Activated T-helper 1 cell treated with anti-CD3 and anti-CD28 coated beads, Interleukin-12 subunit alpha, Interleukin-12 subunit beta, Interleukin-2, Interleukin-4 antibody, amounts not matched to agents 30 ng/mL and 10 ng/mL and 1 ng/mL, durations not matched to agents 14 hours and 24 hours and 36 hours (primary cell): ENCODE data around the gene NMRK1. TPM values are rescaled to one million over a fixed set of nuclear protein-coding genes. Genes with fewer than 3 reads are reported as not detected.

ENCODE experiments used
- DNase-seq: peaks from one replicate; pipeline ENCODE4 v3.0.0; 2021; ENCODE audit warnings: low spot score
- H3K27ac Mint-ChIP-seq: one replicate; pipeline ENCODE4 v1.8.0; 2021; ENCODE audit warnings: mild to moderate bottlenecking, mixed read lengths
- H3K27me3 Mint-ChIP-seq: one replicate; pipeline ENCODE4 v1.8.0; 2022; ENCODE audit warnings: mild to moderate bottlenecking, moderate library complexity, mixed read lengths; ENCODE audit not compliant: insufficient read depth
- H3K36me3 Mint-ChIP-seq: one replicate; pipeline ENCODE4 v1.8.0; 2021; ENCODE audit warnings: low read depth, mixed read lengths
- H3K4me1 Mint-ChIP-seq: one replicate; pipeline ENCODE4 v1.8.0; 2021; ENCODE audit warnings: low read depth, mixed read lengths
- H3K4me3 Mint-ChIP-seq: one replicate; pipeline ENCODE4 v1.8.0; 2021; ENCODE audit warnings: mild to moderate bottlenecking, moderate library complexity, mixed read lengths
- H3K9me3 Mint-ChIP-seq: one replicate; pipeline ENCODE4 v1.8.0; 2021; ENCODE audit warnings: mixed read lengths
- intact Hi-C: fragments of 100-400 bp; cut with micrococcal nuclease; formaldehyde crosslinking; loops from one replicate; pipeline ENCODE4 v1.15.1; 2024
- total RNA-seq: library from RNA; stranded (reverse); gene quantifications from 2 replicates; pipeline ENCODE4 v1.2.3, GENCODE V29; 2022

NMRK1 gene
- total RNA-seq, 1 donor from 2014 or later, result 9.2 TPM

- Mint-ChIP-seq H3K27ac (no peak overlapping the region), H3K4me3 (no peak overlapping the region), H3K9me3 (peaks cover 8% of the 10 kb centered on the region), H3K27me3 (no peaks in the 10 kb centered on the region), H3K4me1 (peaks cover 50% of the 10 kb centered on the region), H3K36me3 (peaks cover 37% of the 10 kb centered on the region)
- no peak for DNase-seq
- intact Hi-C loops, result loop anchor here (2.0 to 5.0 kb wide), 2 partner anchors 28 to 36 kb away; partner anchors contain the start of genes NMRK1 and OSTF1
These were observed 28.4 kb upstream of the NMRK1 start for GRCh38 chr9:75116306-75116705.

GRCh38 chr9:75112789-75113188 is 24.8 kb upstream of the NMRK1 start:
- no peak overlapping the region for H3K4me3 Mint-ChIP-seq
- H3K36me3 Mint-ChIP-seq, result peaks cover 20% of the 10 kb centered on the region
- DNase-seq, result no peak
- no peaks in the 10 kb centered on the region for H3K27me3 Mint-ChIP-seq
- peaks cover 53% of the 10 kb centered on the region for H3K4me1 Mint-ChIP-seq
- H3K9me3 Mint-ChIP-seq, result peaks cover 1% of the 10 kb centered on the region
- intact Hi-C loops, result no loop called here
- no peak overlapping the region for H3K27ac Mint-ChIP-seq

DNA sequence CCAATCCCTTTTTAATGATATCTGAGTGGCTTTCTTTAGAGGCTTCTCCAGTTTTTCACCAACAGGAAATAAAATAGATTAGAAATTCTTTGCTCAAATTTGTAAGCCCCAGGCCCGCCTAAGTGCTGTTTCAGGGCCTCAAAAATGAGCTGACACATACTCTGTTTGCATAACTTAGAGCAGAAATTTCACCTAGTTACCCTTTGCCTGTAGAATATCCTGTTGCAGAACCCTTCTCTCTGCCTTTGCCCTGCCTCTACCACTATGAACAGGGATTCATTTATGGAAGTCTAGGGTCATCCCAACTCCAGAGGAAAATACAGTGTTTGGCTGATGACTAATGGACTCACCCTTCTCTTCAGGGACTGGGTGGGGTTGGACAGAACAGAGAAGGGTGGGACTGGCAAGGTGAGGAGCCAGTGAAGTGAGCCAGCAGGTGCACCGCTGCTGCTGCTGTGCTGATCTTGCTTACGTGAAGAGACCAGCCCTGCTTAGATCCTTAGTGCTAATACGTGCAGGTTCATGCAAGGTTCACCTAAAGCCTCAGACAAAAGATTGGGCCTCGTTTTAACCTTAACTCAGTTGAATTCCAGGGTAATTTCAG is 23.2 kb upstream of the NMRK1 start:
- Mint-ChIP-seq H3K9me3 (no peaks in the 10 kb centered on the region), H3K4me3 (no peak overlapping the region), H3K27me3 (no peaks in the 10 kb centered on the region), H3K27ac (no peak overlapping the region), H3K36me3 (peaks cover 13% of the 10 kb centered on the region), H3K4me1 (peaks cover 41% of the 10 kb centered on the region)
- DNase-seq, result no peak
- intact Hi-C loops, result no loop called here

GRCh38 chr9:75109210-75109839 is 21.4 kb upstream of the NMRK1 start:
- no peaks in the 10 kb centered on the region for H3K27me3 Mint-ChIP-seq
- no peak overlapping the region for H3K27ac Mint-ChIP-seq
- peaks cover 57% of the 10 kb centered on the region for H3K4me1 Mint-ChIP-seq
- no peaks in the 10 kb centered on the region for H3K9me3 Mint-ChIP-seq
- no peak for DNase-seq
- H3K36me3 Mint-ChIP-seq, result peaks cover 18% of the 10 kb centered on the region
- intact Hi-C loops, result no loop called here
- no peak overlapping the region for H3K4me3 Mint-ChIP-seq

GRCh38 chr9:75108571-75108970 is 20.6 kb upstream of the NMRK1 start:
- no peak for DNase-seq

DNA sequence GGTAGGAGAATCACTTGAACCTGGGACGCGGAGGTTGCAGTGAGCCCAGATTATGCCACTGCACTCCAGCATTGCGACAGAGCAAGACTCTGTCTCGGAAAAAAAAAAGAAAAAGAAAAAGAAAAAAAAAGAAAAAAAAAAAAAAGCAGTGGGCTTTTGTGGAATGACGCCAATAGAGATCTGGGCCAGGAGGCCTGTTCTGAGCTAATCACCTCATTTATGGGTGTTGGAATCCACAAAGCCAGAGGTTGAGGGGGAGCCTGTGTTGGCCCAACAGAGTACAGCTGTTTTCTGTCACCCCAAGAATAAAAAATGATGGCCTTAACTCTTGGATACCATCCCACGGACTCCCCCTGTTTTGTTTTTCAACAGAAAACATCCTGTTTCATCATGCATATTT is 18.9 kb upstream of the NMRK1 start:
- peaks cover 24% of the 10 kb centered on the region for H3K36me3 Mint-ChIP-seq
- no peaks in the 10 kb centered on the region for H3K9me3 Mint-ChIP-seq
- H3K4me3 Mint-ChIP-seq, result no peak overlapping the region
- no peak overlapping the region for H3K27ac Mint-ChIP-seq
- no peaks in the 10 kb centered on the region for H3K27me3 Mint-ChIP-seq
- no peak for DNase-seq
- peaks cover 46% of the 10 kb centered on the region for H3K4me1 Mint-ChIP-seq
- intact Hi-C loops, result no loop called here

More at GRCh38 chr9:75108571-75108970, 20.6 kb upstream of the NMRK1 start:
- Mint-ChIP-seq H3K27ac (peak overlapping the region; percentile 34), H3K4me3 (no peak overlapping the region), H3K4me1 (peaks cover 51% of the 10 kb centered on the region), H3K9me3 (no peaks in the 10 kb centered on the region), H3K36me3 (peaks cover 18% of the 10 kb centered on the region), H3K27me3 (no peaks in the 10 kb centered on the region)
- intact Hi-C loops, result no loop called here

GRCh38 chr9:75105841-75106240 is 17.9 kb upstream of the NMRK1 start:
- no peak overlapping the region for H3K27ac Mint-ChIP-seq
- peaks cover 42% of the 10 kb centered on the region for H3K4me1 Mint-ChIP-seq
- no peak overlapping the region for H3K4me3 Mint-ChIP-seq
- intact Hi-C loops, result no loop called here
- peaks cover 24% of the 10 kb centered on the region for H3K36me3 Mint-ChIP-seq
- no peaks in the 10 kb centered on the region for H3K27me3 Mint-ChIP-seq
- DNase-seq, result no peak
- H3K9me3 Mint-ChIP-seq, result no peaks in the 10 kb centered on the region

- Mint-ChIP-seq H3K9me3 (no peaks in the 10 kb centered on the region), H3K27me3 (no peaks in the 10 kb centered on the region), H3K4me1 (peaks cover 38% of the 10 kb centered on the region), H3K27ac (peak overlapping the region; percentile 61), H3K4me3 (no peak overlapping the region), H3K36me3 (peaks cover 20% of the 10 kb centered on the region)
- intact Hi-C loops, result no loop called here
- no peak for DNase-seq
These were observed 17.1 kb upstream of the NMRK1 start for GRCh38 chr9:75105019-75105540.

- Mint-ChIP-seq H3K4me1 (peaks cover 34% of the 10 kb centered on the region), H3K27me3 (no peaks in the 10 kb centered on the region), H3K9me3 (no peaks in the 10 kb centered on the region), H3K36me3 (peaks cover 20% of the 10 kb centered on the region), H3K4me3 (no peak overlapping the region), H3K27ac (peak overlapping the region; percentile 61)
- intact Hi-C loops, result no loop called here
- DNase-seq, result no peak
These were observed 16.7 kb upstream of the NMRK1 start for GRCh38 chr9:75104607-75105006.

GRCh38 chr9:75102177-75102790 is 14.3 kb upstream of the NMRK1 start:
- Mint-ChIP-seq H3K27ac (peak overlapping the region; percentile 67), H3K36me3 (peaks cover 19% of the 10 kb centered on the region), H3K27me3 (no peaks in the 10 kb centered on the region), H3K9me3 (no peaks in the 10 kb centered on the region), H3K4me1 (peaks cover 32% of the 10 kb centered on the region), H3K4me3 (no peak overlapping the region)
- no peak for DNase-seq
- intact Hi-C loops, result no loop called here

- Mint-ChIP-seq H3K9me3 (no peaks in the 10 kb centered on the region), H3K4me1 (peaks cover 33% of the 10 kb centered on the region), H3K36me3 (peaks cover 24% of the 10 kb centered on the region), H3K4me3 (no peak overlapping the region), H3K27me3 (no peaks in the 10 kb centered on the region), H3K27ac (peak overlapping the region; percentile 40)
- DNase-seq, result no peak
- intact Hi-C loops, result no loop called here
These were observed 13.1 kb upstream of the NMRK1 start for GRCh38 chr9:75101004-75101588.

- H3K27ac Mint-ChIP-seq, result no peak overlapping the region
- peaks cover 24% of the 10 kb centered on the region for H3K36me3 Mint-ChIP-seq
- H3K4me1 Mint-ChIP-seq, result peaks cover 37% of the 10 kb centered on the region
- H3K4me3 Mint-ChIP-seq, result no peak overlapping the region
- no peaks in the 10 kb centered on the region for H3K27me3 Mint-ChIP-seq
- H3K9me3 Mint-ChIP-seq, result no peaks in the 10 kb centered on the region
- no peak for DNase-seq
- intact Hi-C loops, result no loop called here
These were observed 8.8 kb upstream of the NMRK1 start for GRCh38 chr9:75096796-75097195.

- intact Hi-C loops, result no loop called here
- DNase-seq, result no peak
- Mint-ChIP-seq H3K27me3 (no peaks in the 10 kb centered on the region), H3K36me3 (peaks cover 23% of the 10 kb centered on the region), H3K4me1 (peaks cover 62% of the 10 kb centered on the region), H3K4me3 (no peak overlapping the region), H3K27ac (no peak overlapping the region), H3K9me3 (no peaks in the 10 kb centered on the region)
These were observed 4.8 kb upstream of the NMRK1 start for GRCh38 chr9:75092766-75093165.
